Stimulated activated effector memory CD8-positive, alpha-beta T cell treated with anti-CD3 and anti-CD28 coated beads, Interleukin-12 subunit alpha, Interleukin-12 subunit beta, amount 100 ng/mL, for 72 hours (primary cell): ENCODE results near the gene GDE1.

Source experiments
- ATAC-seq: fragments of 150-1000 bp; cut with Tn5 transposase; 2 replicates; pipeline ENCODE4 v1.10.0; 2021
- DNase-seq, 2 donors: peaks; one replicate each; pipeline ENCODE4 v3.0.0; 2021 to 2022; ENCODE audit warnings: low spot score in 2 of 2
- H3K27ac Mint-ChIP-seq: one replicate; pipeline ENCODE4 v1.8.0; 2022; ENCODE audit warnings: mild to moderate bottlenecking, mixed read lengths
- H3K36me3 Mint-ChIP-seq: one replicate; pipeline ENCODE4 v1.8.0; 2022; ENCODE audit warnings: mild to moderate bottlenecking, mixed read lengths
- H3K4me1 Mint-ChIP-seq: one replicate; pipeline ENCODE4 v1.8.0; 2022; ENCODE audit warnings: mixed read lengths
- H3K4me3 Mint-ChIP-seq: one replicate; pipeline ENCODE4 v1.8.0; 2022; ENCODE audit warnings: mild to moderate bottlenecking, mixed read lengths
- H3K9me3 Mint-ChIP-seq: one replicate; pipeline ENCODE4 v1.8.0; 2022; ENCODE audit warnings: mixed read lengths

The GDE1 gene

GRCh38 chr16:19513377-19514053 is 8.4 kb downstream of the GDE1 start:
- ATAC-seq: no peak

GRCh38 chr16:19512297-19512696 is 9.6 kb downstream of the GDE1 start:
- H3K9me3 Mint-ChIP-seq: no peaks in the 10 kb centered on the region
- no peak overlapping the region for H3K4me3 Mint-ChIP-seq
- H3K27ac Mint-ChIP-seq: peak overlapping the region; percentile 10
- H3K36me3 Mint-ChIP-seq: peaks cover 90% of the 10 kb centered on the region
- DNase-seq (no peak), ATAC-seq (no peak)
- peaks cover 17% of the 10 kb centered on the region for H3K4me1 Mint-ChIP-seq

More at GRCh38 chr16:19513377-19514053, 8.4 kb downstream of the GDE1 start:
- H3K9me3 Mint-ChIP-seq: no peaks in the 10 kb centered on the region
- peaks cover 27% of the 10 kb centered on the region for H3K4me1 Mint-ChIP-seq
- no peak overlapping the region for H3K4me3 Mint-ChIP-seq
- H3K36me3 Mint-ChIP-seq: peaks cover 91% of the 10 kb centered on the region
- DNase-seq: no peak
- no peak overlapping the region for H3K27ac Mint-ChIP-seq

- DNase-seq (no peak), ATAC-seq (no peak)
- H3K27ac Mint-ChIP-seq: no peak overlapping the region
- no peaks in the 10 kb centered on the region for H3K9me3 Mint-ChIP-seq
- H3K4me3 Mint-ChIP-seq: no peak overlapping the region
- no peaks in the 10 kb centered on the region for H3K4me1 Mint-ChIP-seq
- peaks cover 90% of the 10 kb centered on the region for H3K36me3 Mint-ChIP-seq
Observed at GRCh38 chr16:19507867-19508266, 14.0 kb downstream of the GDE1 start.

GRCh38 chr16:19506965-19507364 is 14.9 kb downstream of the GDE1 start:
- DNase-seq: no peak
- Mint-ChIP-seq H3K9me3 (no peaks in the 10 kb centered on the region), H3K4me1 (no peaks in the 10 kb centered on the region), H3K4me3 (no peak overlapping the region), H3K36me3 (peaks cover 93% of the 10 kb centered on the region), H3K27ac (no peak overlapping the region)
- ATAC-seq: no peak

- no peak for DNase-seq
- peaks cover 94% of the 10 kb centered on the region for H3K36me3 Mint-ChIP-seq
Observed at GRCh38 chr16:19505600-19506303, 16.1 kb downstream of the GDE1 start.

GRCh38 chr16:19503461-19504075 is 18.3 kb downstream of the GDE1 start:
- H3K9me3 Mint-ChIP-seq: no peaks in the 10 kb centered on the region
- H3K36me3 Mint-ChIP-seq: peaks cover 92% of the 10 kb centered on the region
- H3K4me1 Mint-ChIP-seq: no peaks in the 10 kb centered on the region
- no peak for ATAC-seq
- DNase-seq: no peak
- no peak overlapping the region for H3K27ac Mint-ChIP-seq
- no peak overlapping the region for H3K4me3 Mint-ChIP-seq

More at GRCh38 chr16:19505600-19506303, 16.1 kb downstream of the GDE1 start:
- H3K4me1 Mint-ChIP-seq: no peaks in the 10 kb centered on the region
- no peaks in the 10 kb centered on the region for H3K9me3 Mint-ChIP-seq
- ATAC-seq: no peak
- no peak overlapping the region for H3K4me3 Mint-ChIP-seq
- peak overlapping the region; percentile 56 for H3K27ac Mint-ChIP-seq

GRCh38 chr16:19502395-19503131 is 19.3 kb downstream of the GDE1 start:
- peaks cover 86% of the 10 kb centered on the region for H3K36me3 Mint-ChIP-seq
- ATAC-seq: peak; percentile 63
- H3K4me1 Mint-ChIP-seq: no peaks in the 10 kb centered on the region
- peak; percentile 25 to 70 for DNase-seq
- no peak overlapping the region for H3K4me3 Mint-ChIP-seq
- H3K9me3 Mint-ChIP-seq: no peaks in the 10 kb centered on the region
- no peak overlapping the region for H3K27ac Mint-ChIP-seq

GRCh38 chr16:19499481-19499880 is 22.4 kb downstream of the GDE1 start:
- Mint-ChIP-seq H3K4me1 (no peaks in the 10 kb centered on the region), H3K36me3 (peaks cover 55% of the 10 kb centered on the region), H3K9me3 (no peaks in the 10 kb centered on the region), H3K27ac (no peak overlapping the region), H3K4me3 (no peak overlapping the region)
- ATAC-seq (no peak), DNase-seq (no peak)

GRCh38 chr16:19499006-19499405 is 22.9 kb downstream of the GDE1 start:
- DNase-seq (no peak), ATAC-seq (no peak)
- Mint-ChIP-seq H3K4me1 (peaks cover 4% of the 10 kb centered on the region), H3K9me3 (no peaks in the 10 kb centered on the region), H3K4me3 (no peak overlapping the region), H3K27ac (no peak overlapping the region), H3K36me3 (peaks cover 50% of the 10 kb centered on the region)

GRCh38 chr16:19497176-19497575 is 24.7 kb downstream of the GDE1 start:
- Mint-ChIP-seq H3K4me3 (no peak overlapping the region), H3K27ac (no peak overlapping the region), H3K36me3 (peaks cover 32% of the 10 kb centered on the region), H3K9me3 (no peaks in the 10 kb centered on the region), H3K4me1 (peaks cover 12% of the 10 kb centered on the region)
- ATAC-seq (no peak), DNase-seq (no peak)

- H3K9me3 Mint-ChIP-seq: no peaks in the 10 kb centered on the region
- H3K27ac Mint-ChIP-seq: no peak overlapping the region
- H3K36me3 Mint-ChIP-seq: no peaks in the 10 kb centered on the region
- no peak for ATAC-seq
- peaks cover 12% of the 10 kb centered on the region for H3K4me1 Mint-ChIP-seq
- no peak overlapping the region for H3K4me3 Mint-ChIP-seq
- DNase-seq: no peak
Observed at GRCh38 chr16:19490619-19491018, 31.3 kb downstream of the GDE1 start.

- no peaks in the 10 kb centered on the region for H3K9me3 Mint-ChIP-seq
- DNase-seq (no peak), ATAC-seq (no peak)
- no peaks in the 10 kb centered on the region for H3K36me3 Mint-ChIP-seq
- no peak overlapping the region for H3K4me3 Mint-ChIP-seq
- H3K27ac Mint-ChIP-seq: peak overlapping the region; percentile 20
- H3K4me1 Mint-ChIP-seq: no peaks in the 10 kb centered on the region
Observed at GRCh38 chr16:19488213-19488640, 33.7 kb downstream of the GDE1 start.

GRCh38 chr16:19486750-19487325 is 35.1 kb downstream of the GDE1 start:
- Mint-ChIP-seq H3K36me3 (no peaks in the 10 kb centered on the region), H3K9me3 (no peaks in the 10 kb centered on the region), H3K27ac (no peak overlapping the region), H3K4me3 (no peak overlapping the region), H3K4me1 (no peaks in the 10 kb centered on the region)
- ATAC-seq (no peak), DNase-seq (no peak)

- no peak for DNase-seq
- Mint-ChIP-seq H3K36me3 (no peaks in the 10 kb centered on the region), H3K4me1 (no peaks in the 10 kb centered on the region), H3K4me3 (no peak overlapping the region), H3K27ac (no peak overlapping the region), H3K9me3 (no peaks in the 10 kb centered on the region)
- no peak for ATAC-seq
Observed at GRCh38 chr16:19486051-19486450, 35.8 kb downstream of the GDE1 start.

- DNase-seq (no peak), ATAC-seq (no peak)
- Mint-ChIP-seq H3K4me3 (no peak overlapping the region), H3K27ac (no peak overlapping the region), H3K36me3 (no peaks in the 10 kb centered on the region), H3K9me3 (no peaks in the 10 kb centered on the region), H3K4me1 (no peaks in the 10 kb centered on the region)
Observed at GRCh38 chr16:19485611-19486010, 36.3 kb downstream of the GDE1 start.
